NCI-H2029 treated with DMSO at 0.1 percent for 48 hours (cell line): ENCODE measurements around the gene SERBP1.
"Not testable (repeated sequence)": the region's sequence is repeated elsewhere in the genome, so short reads cannot be mapped to it uniquely, and the experiment has no call there.

ENCODE experiments used
- DNase-seq: peaks from one replicate; lab custom pipeline; 2025; lab: John Stamatoyannopoulos, UW

SERBP1 gene

DNA sequence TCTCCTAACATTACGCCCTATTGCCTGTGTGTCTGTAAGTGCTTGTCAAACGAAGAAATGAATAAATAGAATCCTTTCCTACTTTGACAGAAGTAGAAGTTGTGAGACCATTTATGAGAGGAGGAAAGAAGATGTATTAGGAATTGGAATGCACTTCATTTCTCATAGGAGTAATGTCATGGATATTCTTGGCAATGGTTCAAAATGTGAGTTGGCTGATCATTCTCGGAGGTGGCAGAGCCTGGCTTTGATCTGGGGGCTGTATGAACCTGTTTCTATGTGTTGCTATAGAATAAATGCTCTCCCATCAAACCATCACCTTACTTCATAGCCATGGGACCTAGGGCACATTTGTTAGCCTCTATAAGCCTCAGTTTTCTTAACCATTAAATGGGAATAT, 10.1 kb upstream of the SERBP1 start:
- DNase-seq, result peak; percentile 29

DNA sequence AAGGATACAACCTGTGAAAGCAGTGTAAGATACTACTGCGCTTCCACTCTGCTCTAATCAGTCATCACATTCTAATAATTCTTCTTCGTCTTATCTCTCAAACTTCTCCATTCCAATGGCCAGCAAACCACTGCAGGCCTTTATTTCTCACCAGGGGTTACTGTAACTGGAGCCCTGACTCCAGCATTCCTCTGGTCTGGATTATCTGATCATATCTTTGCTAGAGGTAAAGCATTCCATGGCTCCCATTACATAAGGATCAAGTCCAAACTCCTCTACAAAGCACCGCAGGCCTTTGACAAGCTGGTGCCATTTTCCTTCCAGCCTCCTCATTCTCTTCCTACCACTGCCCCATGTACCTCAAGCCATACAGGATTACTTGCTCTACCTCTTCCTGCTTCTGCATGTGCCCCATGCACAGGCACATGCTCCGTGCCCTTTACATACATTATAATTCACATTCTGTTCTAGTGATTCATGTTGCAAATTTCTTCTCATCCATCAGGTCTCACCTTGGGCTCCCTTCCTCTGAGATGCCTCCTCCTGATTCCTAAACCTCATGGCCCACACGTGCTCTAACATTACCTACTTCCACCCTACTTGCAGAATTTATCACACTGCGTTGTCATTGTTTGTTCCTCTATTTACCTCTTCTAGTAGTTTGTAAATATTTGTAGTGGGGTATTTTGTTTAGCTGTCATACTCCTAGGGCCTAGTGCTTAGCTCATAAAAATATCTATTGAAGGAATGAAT, 9.3 kb upstream of the SERBP1 start:
- DNase-seq, result no peak

DNA sequence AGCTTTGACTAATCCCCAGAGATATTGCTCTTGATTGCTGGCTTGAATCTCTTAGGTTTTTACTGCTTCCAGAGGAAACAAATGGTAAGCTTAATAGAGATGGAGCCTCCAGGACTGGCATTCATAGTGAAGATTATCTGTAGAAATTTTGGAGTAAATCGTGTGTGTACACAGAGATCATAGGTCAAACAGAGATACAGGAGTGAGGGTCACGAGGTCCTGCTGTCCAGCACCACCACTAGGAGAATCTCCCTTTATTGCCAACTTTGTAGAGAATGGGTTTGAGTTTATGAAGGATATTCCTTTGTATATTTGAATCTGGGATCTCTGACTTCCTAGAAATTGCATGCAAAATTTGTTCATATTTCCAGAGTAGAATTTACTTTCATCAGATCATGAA, 7.8 kb upstream of the SERBP1 start:
- DNase-seq, result no peak

DNA sequence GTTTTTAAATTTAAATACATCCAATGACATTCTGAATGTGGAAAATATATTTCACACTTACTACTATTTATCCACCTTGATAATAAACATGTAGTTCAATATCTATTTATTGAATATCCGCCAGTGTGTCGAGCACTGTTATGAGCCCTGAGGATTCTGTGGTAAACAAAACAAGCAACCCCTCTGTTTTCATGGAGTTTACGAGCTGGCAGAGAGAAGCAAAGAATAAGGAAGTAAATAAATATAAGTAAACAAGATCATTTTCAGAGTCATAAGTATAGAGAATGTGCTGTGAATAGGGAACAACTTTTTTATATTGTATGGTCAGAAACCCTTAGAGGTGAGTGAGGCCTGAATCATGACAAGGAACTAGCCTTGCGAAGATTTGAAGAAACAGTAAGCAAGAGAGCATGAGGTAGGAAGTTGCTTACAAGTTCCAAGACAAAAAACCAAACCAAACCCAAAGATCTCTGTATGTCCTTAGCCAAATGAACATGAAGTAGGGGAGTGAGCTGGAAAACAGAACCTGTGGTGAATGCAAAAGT, 6.4 kb upstream of the SERBP1 start:
- no peak for DNase-seq

DNA sequence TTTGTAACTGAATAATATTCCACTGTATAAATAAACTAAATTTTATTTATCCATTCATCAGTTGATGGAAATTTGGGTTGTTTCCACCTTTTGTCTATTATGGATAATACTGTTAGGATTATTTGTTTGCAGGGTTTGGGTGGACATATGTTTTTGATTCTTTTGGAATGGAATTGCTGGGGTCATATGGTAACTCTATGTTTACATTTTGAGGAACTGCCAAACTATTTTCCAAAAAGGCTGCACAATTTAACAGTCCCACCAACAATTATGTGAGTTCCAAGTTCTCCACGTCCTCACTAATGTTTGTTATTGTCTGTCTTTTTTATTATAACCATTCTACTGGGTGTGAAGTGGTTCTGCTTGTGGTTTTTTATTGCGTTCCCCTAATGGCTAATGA, 4.3 kb upstream of the SERBP1 start:
- DNase-seq, result no peak

DNA sequence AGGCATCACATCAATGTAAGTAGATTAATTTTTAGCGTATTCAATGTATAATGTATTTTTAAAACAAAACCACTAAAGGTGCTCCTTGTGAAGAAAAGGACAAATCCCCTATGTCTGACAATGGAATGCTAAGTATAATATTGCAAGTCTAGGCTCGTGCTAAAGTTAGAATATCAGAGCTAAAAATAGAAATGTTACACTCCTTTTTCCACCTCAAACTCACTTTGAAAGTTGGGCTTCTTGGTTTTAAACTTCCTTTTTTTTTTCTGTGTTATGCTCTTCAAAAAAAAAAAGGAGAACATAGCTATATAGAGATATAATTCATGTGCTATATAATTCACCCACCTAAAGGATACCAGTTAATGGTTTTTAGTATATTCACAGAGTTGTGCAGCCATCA, 3.6 kb upstream of the SERBP1 start:
- DNase-seq, result no peak

DNA sequence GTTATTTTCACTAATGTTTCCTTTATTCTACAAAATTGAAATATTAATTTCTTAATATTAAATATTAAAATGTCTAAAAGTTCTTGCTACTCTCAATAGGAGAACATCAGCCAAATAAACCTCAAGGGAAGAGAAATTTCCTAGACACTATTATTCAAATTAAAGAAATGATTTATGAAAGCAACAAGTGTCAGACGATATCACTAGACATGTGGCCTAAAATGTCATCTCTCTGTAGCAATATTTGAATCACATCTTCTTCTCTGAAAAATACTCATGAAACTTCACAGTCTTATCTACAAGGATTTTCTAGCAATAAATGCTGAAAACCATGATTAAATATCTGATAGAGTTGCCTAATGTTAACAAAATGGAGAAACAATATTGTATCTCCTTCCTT, 2.5 kb upstream of the SERBP1 start:
- DNase-seq, result no peak

DNA sequence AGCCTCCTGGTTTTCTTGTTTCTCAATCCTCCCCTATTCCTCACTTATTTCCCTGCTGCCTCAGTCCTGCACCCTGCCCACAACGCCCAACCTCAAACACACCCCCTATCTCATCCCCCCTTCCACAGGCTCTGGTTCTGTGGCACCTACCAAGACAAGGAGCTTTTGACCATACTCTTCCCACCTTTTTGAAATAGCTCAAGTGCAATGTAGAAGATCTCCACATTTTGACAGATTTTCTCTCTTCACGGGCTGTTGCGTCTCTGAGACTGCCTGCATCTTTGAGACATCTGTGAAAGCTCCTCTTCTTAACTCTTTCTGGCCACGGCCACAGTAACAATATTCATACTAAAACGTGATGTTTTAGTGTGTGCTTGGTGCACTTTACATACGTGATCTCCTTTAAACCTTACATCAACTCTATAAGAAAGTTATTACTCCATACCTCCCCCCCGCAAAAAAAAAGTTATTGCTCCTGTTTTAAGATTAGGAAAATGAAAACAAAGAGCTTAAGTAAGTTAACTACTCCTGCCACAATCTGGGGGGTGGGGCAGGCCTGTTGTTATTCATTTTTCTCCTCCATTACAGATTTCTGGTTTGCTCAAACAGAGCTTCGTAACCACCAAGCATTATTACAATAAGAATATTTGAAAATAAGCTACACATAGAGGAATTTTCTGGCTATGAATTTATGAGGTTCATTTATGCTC, 1.8 kb upstream of the SERBP1 start:
- DNase-seq, result no peak

DNA sequence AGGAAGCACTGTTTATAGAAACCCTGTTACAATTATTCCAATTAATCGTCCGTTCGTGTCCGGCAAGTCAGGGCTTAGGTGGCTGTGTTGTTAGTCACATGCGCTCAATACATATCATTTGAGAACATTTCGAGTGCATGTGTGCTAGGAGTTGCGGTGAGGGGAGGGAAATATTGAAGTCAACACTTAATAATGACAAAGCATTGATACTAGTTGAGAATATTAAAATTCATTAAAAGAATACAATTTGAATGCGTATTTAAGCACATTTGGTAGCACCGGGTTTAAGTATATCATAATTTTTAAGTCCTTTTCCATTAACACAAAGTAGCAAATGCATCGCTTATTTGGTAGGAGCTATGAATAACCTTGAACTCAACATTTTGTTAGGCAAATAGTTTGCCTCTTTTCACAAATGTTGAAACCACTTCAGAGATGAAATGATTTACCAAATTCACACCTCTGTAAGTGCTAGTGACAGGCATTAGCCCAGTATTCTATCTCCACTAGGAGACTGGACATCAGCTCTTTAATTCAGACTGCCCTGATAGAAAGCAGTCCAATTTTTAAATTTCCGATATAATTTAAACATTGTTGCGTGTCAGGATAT, 1.1 kb upstream of the SERBP1 start:
- DNase-seq, result peak; percentile 81

DNA sequence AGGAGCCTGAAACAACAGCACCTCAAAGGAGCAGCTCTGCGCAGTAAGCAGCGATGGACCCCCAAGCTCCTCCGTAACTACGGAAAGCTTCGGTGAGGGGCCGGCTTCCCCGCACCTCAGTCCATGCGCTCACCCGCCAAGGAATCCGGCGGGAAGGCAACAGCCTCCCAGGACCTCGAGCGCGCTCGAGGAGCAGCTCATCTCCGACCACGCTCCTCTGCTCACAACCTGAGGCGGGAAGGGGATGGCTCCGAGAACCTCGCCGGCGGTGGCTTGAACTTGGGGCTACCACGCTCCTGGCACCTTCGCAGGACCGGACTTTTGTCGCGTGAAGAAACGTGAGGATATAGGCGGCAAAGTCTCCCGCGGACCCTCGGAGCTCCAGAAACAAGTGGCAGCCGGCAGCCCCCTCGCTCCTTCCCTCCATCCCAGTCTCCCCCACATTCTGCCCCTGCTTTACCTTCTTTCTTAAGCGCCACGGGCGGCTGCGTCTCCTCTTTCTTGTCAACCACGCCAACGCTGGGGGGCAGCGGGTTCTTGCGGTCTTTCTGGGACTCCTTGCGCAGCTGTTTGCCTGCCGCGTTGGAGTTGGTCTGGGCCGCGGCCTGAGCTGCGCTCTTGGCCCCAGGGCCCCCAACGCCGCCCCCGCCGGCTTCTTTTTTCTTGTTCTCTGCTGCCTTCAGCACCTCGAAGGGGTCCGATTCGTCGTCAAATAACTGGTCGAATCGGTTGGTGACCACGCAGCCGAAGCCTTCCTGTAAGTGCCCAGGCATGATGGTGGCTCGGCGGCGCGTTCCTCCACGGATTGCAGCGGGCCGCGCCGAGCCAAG, 459 bp downstream of the SERBP1 start:
- DNase-seq, result no peak

DNA sequence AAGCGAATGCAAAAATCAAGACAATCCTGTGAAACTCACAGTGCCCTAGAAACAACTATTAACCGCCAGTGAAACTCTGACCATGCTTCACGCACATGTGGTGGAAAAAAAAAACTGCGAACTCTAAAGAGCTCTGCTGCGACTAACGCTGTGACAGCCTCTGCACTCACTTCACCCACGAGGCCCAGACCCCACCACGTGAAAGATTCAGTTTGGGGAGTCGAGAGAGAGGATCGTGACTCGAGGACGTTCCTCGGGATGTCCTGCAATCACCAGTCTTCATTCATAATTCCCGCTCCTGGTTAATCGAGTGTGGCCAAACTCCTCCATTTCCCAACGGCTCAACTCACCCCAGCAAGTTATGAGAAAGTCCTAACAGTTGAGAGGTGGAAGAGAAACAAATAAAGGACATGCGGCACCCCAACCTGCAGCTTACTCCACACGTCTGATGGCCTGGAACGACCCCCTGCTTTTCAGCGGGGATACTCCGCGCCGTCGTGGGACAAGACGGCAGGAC, 1.1 kb downstream of the SERBP1 start:
- no peak for DNase-seq

DNA sequence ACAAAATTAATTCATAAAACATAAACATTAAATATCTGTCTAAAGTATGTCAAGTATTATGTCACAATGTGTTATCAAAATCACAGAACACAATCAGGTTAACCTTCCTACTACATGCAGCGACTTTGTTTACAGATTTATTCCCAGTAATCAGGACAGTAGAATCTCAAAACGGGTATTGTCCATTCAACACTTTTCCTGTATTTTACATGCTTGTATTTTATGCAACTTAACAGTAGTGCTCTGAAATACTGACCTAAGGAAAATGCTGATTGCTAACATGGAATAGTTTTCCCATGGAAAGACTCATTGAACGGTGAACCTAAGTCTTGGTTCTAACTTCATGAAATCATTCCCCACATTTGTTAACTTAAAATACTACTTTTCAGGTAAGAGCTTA, 2.3 kb downstream of the SERBP1 start:
- no peak for DNase-seq

DNA sequence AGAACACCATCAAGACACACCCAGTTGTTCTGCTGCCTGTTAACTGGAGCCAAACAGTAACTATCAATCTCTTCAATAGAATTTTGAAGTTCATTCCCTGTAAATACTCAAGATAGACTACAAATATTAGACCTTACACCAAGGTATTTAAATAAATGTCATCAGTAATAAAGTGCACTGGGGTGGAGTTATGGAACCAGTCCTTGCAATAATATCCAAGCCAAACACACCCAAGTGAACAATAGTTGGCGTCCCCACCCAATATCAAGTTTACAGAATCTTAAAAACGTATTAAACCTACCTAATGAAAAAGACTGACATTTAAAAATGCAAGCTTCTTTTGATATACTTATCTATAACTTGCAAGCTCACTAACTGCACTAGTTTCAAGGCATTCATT, 2.7 kb downstream of the SERBP1 start:
- no peak for DNase-seq

DNA sequence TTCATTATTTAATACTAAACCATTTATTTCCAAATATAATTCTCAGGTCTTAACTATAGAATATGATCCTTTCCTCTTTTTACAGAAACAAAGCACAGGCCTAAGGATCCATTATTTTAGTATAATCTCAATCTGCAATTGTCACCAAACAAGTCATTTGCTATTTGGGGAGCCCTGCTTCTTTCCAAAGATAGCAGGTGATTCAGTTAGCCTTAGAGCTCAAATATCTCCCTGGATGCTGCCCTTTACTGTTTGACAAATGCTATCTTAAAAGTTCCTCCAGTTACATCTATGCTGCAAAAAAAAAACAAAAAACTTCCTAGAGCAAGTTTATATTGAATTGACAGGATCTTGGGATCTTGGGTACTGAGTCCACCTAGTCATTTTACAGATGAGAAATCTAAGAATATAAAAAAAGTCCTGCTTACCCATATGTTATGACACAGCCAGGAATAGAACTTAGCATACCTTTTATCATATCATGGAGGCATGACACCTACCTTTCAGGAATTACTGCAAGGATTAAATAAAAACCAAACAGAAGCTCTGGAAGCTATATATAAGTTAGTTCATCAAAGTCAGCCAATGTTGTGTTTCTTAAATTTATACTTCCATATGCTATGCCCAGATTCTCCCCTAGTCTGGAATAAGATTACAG, 9.2 kb downstream of the SERBP1 start:
- no peak for DNase-seq

DNA sequence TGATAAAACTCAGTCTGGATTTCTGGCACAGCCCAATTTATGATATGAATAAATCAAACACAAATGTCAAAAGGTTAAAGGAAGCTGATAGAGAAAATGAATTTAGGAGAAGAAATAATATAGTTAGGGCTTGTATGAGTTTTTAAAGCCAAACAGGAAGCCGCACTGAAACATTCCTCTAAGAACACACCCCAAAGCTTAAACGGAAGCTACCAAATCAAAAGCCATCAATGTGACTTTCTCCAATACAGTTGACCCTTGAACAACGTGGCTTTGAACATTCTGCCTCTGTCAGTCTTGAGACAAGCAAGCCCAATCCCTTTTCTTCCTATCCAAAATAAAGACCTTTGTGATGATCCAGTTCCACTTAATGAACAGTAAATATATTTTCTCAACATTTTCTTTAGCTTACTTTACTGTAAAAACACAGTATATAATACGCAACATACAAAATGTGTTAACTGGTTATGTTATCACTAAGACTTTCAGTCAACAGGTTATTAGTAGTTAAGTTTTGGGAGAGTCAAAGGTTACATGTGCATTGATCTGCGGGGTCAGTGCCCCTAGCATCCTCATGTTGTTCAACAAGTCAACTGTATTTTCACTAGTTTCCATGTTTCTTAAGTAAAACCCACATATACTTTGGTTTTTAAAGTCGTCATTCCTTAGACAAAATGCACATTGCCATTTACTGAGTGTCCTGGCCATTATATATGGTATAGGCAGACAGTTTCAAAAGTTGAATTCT, 11.2 kb downstream of the SERBP1 start:
- DNase-seq, result no peak

DNA sequence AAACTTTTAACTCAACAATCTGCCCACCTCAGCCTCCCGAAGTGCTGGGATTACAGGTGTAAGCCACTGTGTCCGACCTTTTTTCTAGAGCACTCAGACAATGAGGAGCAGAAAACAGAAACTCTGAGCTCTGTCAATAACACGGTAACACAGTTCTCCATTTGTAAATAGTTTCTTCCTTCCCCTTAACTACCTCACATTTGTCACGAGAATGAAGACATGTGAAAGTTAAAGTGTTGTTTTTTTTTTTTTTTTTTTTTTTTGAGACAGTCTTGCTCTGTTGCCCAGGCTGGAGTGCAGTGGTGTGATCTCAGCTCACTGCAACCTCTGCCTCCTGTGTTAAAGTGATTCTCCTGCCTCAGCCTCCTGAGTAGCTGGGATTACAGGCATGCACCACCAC, 12.5 kb downstream of the SERBP1 start:
- DNase-seq, result not testable (repeated sequence)

DNA sequence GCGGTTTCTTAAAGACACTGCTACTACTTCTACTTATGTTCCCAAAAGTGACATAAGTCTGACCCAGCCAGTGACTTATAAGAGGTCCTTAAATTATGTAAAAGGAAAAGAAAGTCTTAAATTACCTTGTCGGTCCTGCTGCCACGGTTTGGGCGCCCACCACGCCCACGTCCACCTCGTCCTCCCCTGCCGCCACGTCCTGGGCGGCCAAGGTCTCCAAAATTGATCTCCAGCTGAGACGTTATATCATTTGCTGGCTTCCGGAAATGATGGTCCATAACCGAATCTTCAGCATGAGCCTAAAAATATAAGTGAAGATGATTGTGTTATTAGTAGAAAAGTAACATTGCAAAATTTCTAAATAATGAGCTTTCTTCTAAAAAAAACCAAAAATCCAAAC, 15.2 kb downstream of the SERBP1 start:
- DNase-seq, result no peak

DNA sequence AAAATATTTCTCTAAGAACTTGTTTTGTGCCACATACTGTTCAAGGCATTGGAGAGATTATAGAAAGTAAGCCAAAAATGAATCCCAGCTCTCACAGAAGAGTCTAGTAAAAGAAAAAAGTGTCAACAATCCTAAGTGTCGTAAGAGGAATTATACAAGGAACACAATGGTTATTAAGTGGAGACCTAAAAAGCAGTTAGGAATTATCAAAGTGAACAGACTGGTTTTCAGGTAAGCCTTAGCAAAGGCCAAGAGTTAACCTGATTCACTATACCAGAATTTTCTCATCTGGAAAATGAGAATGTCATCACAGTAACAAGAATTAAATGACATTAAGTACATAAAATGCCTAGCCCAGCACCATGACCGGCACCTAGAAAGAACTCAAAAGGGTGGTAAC, 15.6 kb downstream of the SERBP1 start:
- no peak for DNase-seq

DNA sequence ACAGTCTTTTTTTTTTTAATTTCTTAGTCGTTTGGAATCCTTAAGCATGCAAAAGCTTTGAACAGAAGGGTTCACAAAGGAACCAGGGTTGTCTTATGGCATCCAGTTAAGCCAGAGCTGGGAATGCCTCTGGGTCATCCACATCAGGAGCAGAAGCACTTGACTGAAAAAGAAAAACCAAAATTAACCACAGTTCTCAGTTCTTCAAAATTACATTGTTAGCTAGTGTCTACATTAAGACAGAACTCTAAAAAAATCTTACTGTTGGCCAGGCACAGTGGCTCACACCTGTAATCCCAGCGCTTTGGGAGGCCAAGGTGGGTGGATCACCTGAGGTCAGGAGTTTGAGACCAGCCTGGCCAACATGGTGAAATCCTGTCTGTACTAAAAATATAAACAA, 17.1 kb downstream of the SERBP1 start:
- not testable (repeated sequence) for DNase-seq

DNA sequence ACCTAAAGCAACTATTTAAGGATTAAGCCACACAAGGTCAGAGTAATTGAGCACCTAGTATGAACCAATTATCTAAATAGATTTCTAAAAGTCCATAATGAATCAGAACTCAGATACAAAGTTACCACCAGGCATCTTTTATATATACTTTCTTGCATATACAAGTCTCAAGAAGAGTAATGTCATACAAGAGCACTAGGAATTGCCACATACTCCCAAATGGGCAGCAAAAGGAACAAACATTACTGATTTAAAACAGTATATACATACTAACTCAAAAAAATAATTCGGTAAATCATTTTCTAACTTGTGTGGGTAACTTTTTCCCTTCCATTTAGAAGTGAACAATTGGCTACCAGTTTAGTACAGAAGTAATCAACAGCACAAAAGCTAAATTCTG, 22.1 kb downstream of the SERBP1 start:
- no peak for DNase-seq

DNA sequence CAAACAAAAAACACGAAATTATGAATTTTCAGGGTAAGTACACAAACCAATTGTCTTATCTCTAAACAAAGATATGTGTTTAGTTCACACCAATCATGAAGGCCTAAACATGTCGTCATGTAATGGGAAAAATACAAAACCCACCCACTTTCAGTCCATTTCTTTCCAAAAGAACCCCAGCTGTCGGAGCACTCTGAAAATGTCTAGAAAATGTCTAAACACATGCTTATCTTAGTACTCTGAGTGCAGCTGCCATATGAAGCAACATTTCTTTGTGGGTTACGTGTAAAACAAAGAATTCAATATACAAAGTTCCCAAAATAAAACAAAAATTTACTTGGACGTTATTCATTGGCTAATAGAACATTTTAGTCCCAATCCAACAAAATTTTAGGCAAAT, 22.7 kb downstream of the SERBP1 start:
- no peak for DNase-seq
